ENCODE results near the gene CSF1R. TPM values are rescaled to one million over a fixed set of nuclear protein-coding genes. Genes with fewer than 3 reads are reported as not detected.

The CSF1R gene
- total and polyA plus RNA-seq, 2 of the 4 experiments (the other 2 are of a cell fraction), result 0.14 to 0.36 TPM

GRCh38 chr5:150055326-150056074, 30.9 kb downstream of the CSF1R start:
- Histone ChIP-seq H3K4me3 (ENCODE audit: insufficient read depth, low read depth, low read length) (no peak overlapping the region), H3K9me3 (ENCODE audit: control insufficient read depth, insufficient read depth, low read length) (no peaks in the 10 kb centered on the region), H2BK5ac (ENCODE audit: low read depth, low read length, poor library complexity, severe bottlenecking) (no peak overlapping the region), H4K91ac (ENCODE audit: insufficient read depth, low read depth, low read length) (no peak overlapping the region), H3K36me3 (ENCODE audit: control insufficient read depth, insufficient read depth, low read length) (peaks cover 39% of the 10 kb centered on the region), H2BK120ac (ENCODE audit: low read depth, low read length) (no peak overlapping the region), H3K79me1 (ENCODE audit: low read depth in 1 of 2, low read length in 2 of 2) (peaks cover 4 to 33% of the 10 kb centered on the region in 2 experiments; a peak in 3 of 4 replicates), H3K4me2 (ENCODE audit: low read depth, low read length) (no peak overlapping the region), H2AK9ac (replicated peaks; ENCODE audit: low read depth, low read length, poor library complexity) (no peak overlapping the region), H2BK15ac (ENCODE audit: low read depth, low read length) (no peak overlapping the region), H4K8ac (ENCODE audit: low read depth in 2 of 2, low read length in 2 of 2) (no peak overlapping the region), H4K20me1 (ENCODE audit: insufficient read depth, low read length) (no peaks in the 10 kb centered on the region; the same call in 1 of the 2 replicates), H3K9me1 (ENCODE audit: insufficient read depth, low read length) (peaks cover 49% of the 10 kb centered on the region), H2BK20ac (ENCODE audit: low read depth, low read length) (no peak overlapping the region; the same call in 1 of the 2 replicates), H4K5ac (ENCODE audit: low read depth, low read length) (no peak overlapping the region), H3K9ac (ENCODE audit: low read depth, low read length) (no peak overlapping the region), H3K18ac (ENCODE audit: low read depth, low read length) (no peak overlapping the region), H2AFZ (replicated peaks; ENCODE audit: low read length, poor library complexity) (no peak overlapping the region), H3K56ac (ENCODE audit: extremely low read depth, insufficient read depth, low read length) (no peak overlapping the region), H2AK5ac (ENCODE audit: low read depth, low read length) (no peak overlapping the region), H3K4me1 (ENCODE audit: control insufficient read depth, insufficient read depth, low read length) (peaks cover 22% of the 10 kb centered on the region), H3K4ac (ENCODE audit: low read depth, low read length) (no peak overlapping the region), H3K27ac (ENCODE audit: insufficient read depth, low read length) (no peak overlapping the region), H3K23ac (ENCODE audit: low read depth, low read length) (no peak overlapping the region), H3K14ac (replicated peaks; ENCODE audit: low read depth, low read length) (no peak overlapping the region), H3K27me3 (ENCODE audit: control insufficient read depth, insufficient read depth, low read length) (no peaks in the 10 kb centered on the region)
- intact Hi-C loops (cut with micrococcal nuclease) (no loop called here), dilution Hi-C loops (cut with HindIII; ENCODE audit: low sequenced_read_pairs, unreplicated experiment) (no loop called here), in situ Hi-C loops (cut with MboI; ENCODE audit: low sequenced_read_pairs) (no loop called here)
- no TSS peak for BruUV-seq (replicated peaks)
- no peak for DNase-seq
- POLR2A ChIA-PET (ENCODE audit: unreplicated experiment), result no interaction called here
- CTCF ChIA-PET, result interaction anchor here (0.5 kb wide), 1 partner anchor 61 kb away, joined by 3 read pairs; no protein-coding TSS in a partner anchor
- 90% methylated on average over 8 of the region's 14 CpGs; no CpG with 5 or more reads in 1 of the 2 experiments for WGBS, 2 experiments (ENCODE audit: extremely low coverage in 2 of 2, insufficient read length in 1 of 2)
- no peak for ATAC-seq (ENCODE audit: low read depth)
- TF ChIP-seq MXI1 (IDR thresholded peaks at IDR 0.05; ENCODE audit: borderline replicate concordance, low read depth, low read length) (no peak), RAD21 (IDR thresholded peaks at IDR 0.05; ENCODE audit: low read length) (no peak), BHLHE40 (IDR thresholded peaks at IDR 0.05; ENCODE audit: low read depth, low read length) (no peak), CTCF (conservative IDR thresholded peaks at IDR 0.05; ENCODE audit: low read depth, low read length) (no peak), RCOR1 (IDR thresholded peaks at IDR 0.05; ENCODE audit: insufficient replicate concordance, low read length) (no peak)
